ENCODE data around the gene MCF2L2. TPM values are rescaled to one million over a fixed set of nuclear protein-coding genes. Genes with fewer than 3 reads are reported as not detected.

The MCF2L2 gene
- total RNA-seq, 1 donor from 2014 or later: 0.89 TPM

DNA sequence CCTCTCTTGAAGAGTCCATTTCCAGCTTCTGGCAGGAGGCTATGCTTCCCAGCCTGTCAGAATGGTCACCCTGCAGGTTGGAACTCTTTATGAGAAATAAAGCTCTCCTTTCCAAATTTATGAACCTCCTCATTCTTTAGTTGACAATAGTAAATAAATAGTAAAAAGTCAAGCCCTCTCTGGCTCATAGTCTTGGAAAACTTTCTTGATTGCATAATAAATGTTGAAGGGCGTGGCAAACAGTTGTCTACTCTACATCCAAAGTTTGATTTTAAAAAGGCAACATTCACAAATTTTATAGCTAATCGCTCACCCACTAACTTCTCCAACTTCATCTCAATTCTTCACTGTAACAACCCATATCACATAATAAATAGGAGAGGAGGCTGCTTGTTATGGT is 58.8 kb downstream of the MCF2L2 start:
- DNase-seq: no peak

DNA sequence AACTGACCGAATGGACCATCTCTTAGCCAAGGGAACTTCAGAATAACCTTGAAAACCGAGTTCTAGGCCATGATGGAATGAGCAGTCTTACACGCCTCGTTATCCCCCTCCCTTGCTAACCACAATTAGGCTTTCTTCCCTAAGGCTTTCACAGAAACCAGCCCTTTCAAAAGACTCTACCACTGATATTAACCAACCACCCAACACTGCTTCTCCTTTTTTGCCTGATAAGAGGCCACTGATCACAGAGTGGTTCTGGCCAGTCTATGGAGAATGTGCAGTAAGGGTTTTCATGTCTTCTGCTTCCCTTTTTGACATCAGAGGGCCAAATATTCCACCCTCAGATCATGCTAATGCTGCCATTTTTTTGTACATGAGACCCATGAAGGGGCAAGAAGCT is 59.3 kb downstream of the MCF2L2 start:
- no peak for DNase-seq

DNA sequence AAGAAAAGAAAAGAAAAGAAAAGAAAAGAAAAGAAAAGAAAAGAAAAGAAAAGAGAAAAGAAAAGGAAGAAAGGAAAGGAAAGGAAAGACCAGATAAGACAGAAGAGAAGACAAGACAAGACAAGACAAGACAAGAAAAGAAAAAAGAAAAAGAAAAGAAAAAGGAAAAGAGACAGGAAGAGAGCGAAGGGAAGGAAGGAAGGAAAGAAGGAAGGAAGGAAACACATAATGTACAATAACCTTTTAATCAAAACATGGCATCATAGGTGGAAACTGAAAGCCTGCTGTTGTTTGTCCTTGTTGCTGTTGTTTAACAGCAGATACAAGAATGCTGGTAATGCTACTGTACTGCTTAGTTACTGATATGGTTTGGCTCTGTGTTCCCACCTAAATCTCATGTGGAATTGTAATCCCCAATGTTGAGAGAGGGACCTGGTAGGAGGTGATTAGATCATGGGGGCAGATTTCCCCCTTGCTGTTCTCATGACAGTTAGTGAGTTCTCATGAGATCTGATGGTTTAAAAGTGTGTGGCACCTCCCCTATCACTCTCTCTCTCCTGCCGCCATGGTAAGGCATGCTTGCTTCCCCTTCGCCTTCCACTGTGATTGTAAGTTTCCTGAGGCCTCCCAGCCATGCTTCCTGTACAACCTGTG is 67.3 kb downstream of the MCF2L2 start:
- no peak for DNase-seq

DNA sequence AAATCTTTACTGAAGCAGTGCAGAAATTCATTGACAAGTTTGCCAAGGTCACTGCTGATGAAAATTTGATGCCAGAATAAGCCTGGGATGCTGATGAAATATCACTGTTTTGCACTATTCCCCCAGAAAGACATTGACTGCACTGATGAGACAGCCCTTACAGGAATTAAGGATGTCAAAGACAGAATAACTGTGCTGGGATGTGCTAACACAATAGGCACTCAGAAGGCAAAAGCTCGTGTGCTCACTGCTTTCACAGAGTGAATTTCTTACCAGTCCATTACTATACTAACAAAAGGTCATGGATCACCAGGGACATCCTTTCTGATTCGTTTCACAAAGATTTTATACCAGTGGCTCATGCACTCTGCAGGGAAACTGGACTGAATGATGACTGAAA is 69.4 kb downstream of the MCF2L2 start:
- no peak for DNase-seq

DNA sequence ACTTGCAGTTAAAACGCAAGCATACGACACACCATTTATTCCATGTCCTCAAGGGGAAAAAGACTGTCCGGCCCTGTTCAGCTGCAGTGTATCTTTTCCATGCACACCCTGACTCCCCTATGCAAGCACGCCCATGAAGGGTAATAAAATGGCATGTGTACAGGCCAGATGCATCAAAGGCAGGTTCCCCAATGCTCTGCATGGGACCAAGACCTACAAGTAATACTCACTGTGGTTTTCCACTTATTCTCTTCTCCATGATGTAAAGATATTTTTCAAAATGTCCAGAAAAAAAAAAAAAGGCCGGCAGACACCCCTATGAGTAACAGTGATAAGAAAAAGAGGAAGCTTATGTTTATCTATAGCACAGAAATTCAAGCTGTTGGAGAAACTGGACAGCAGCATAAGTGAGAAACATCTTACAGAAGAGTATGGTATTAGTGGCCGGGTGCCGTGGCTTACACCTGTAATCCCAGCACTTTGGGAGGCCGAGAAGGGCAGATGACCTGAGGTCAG is 70.8 kb downstream of the MCF2L2 start:
- no peak for DNase-seq

DNA sequence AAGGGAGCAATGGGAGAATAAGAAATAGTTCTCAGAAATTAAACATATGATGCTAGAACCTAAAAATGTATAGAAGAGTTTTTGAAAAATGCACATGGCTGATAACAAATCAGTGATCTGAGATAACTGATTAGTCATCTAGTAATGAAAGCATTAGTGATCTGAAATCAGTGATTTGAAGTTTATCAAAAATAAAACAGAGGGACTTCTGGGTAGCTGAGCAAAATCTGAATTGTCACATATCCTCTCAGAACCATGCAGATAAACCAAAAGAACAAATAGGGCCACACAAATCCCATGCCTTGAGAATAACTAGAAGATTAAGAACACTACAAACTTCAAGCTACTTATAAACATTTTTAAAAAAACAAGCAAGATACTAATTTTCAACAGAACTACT is 71.5 kb downstream of the MCF2L2 start:
- DNase-seq: no peak

DNA sequence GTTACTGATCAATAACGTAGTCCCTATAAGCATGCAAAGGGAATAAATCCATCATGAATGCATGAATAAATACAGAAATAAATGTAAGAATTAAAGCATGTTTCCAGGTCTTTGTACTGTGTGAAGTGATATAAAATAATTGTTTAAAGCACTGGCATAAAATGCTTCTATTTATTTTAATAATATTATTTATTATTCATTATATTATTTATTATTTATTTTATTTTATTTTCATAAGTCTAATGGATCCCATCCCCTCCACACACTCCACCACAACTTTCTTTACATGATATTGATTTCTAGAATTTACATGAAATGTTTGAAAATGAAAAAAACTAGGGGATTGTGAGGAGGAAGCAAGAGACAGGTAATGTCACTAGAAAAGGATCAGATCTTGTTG is 73.5 kb downstream of the MCF2L2 start:
- no peak for DNase-seq

DNA sequence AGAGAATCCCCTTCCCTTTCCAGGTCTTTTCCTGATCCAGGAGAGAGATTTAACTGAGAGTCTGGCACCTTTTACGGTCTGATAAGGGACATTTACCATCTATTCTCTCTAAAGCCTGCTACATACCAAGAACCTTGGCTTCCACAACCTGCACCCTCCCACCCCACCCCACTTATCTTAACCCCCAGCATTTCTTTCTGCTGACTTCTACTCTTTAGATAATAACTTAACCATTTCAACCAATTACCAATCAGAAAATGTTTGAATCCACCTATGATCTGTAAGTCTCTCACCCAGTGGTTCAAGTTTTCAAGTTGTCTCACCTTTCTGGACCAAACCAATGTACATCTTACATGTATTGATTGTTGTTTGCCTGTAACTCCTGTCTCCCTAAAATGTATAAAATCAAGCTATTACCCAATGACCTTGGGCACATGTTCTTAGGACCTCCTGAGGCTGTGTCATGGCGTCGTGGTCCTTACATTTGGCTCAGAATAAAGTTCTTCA is 74.0 kb downstream of the MCF2L2 start:
- DNase-seq: no peak

DNA sequence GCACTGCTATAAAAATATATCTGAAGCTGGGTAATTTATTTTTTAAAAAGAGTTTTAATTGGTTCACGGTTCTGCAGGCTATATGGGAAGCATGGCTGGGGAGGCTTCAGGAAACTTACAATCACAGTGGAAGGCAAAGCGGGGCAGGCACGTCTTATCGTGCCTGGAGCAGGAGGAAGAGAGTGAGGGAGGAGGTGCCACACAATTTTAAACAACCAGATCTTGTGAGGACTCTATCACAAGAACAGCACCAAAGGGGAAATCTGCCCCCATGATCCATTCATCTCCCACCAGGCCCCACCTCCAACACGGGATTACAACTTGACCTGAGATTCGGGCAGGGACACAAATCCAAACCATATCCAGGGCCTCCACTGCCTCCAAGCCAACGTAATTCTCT is 75.0 kb downstream of the MCF2L2 start:
- no peak for DNase-seq

DNA sequence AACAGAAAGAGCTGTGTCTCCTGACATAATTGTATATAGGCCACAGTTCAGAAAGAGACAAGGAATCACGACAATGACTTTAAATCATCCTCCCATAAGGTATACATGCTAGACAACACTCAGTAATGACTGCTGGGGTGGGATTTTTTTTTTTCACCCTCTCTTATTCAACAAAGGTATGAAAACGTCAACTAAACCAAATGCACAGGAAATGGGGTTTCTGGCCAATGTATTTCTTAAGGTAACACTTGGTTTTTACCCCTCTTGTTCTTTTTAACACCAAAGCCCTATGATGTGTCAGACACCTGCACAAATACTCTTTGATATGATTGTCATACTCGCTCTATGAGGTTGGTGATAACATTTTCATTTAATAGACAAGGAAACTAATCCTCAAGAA is 78.3 kb downstream of the MCF2L2 start:
- no peak for DNase-seq

DNA sequence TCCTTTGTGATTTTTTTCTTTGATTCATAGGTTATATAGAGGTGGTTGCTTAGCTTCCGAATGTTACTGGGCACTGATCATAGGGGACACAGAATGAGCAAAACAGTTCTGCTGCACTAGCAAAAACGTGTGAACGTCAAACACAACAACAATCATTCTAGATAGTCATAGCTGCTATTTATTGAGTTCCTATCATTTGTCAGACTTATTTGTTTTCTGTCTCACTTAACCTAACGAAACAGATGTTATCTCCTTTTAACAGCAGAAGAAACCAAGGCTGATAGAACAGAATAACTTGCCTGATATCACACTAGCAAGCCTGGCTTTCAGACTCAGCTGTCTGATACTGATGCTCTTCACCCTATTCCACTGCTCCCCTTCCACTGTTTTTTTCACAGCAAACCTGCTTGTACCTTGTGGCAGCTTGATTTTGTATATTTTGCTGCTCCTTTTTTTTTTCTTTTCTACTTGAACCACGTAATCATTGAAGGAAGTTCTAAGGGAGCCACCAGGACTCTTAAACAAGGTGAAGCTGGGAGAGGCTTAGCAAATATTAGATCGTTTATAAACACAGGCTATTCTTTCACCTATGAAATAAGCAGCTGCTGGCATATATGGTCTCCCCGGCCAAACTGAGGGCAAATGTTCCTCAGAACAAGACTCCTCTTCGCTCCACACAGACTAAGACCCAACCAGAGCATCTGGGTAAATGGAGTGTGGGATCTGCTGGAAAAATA is 78.8 kb downstream of the MCF2L2 start:
- no peak for DNase-seq

DNA sequence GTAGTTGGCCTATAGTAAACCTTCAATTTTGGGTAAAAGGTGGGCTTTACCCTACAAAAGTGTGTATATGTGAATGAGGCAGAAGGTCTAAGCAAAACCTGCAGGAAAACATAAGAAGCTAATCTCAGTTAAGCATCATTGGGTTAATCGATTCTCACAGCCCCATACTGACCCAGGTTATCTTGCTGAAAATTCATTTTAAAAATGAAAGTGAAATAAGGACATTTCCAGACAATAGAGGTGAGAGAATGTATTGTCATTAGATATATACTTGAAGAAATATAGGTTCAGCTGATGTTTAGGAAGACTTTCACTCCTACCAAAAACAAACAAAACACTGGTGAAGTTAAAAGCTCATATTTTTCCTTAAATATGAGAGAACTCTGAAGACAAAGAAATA is 85.6 kb downstream of the MCF2L2 start:
- DNase-seq: no peak

DNA sequence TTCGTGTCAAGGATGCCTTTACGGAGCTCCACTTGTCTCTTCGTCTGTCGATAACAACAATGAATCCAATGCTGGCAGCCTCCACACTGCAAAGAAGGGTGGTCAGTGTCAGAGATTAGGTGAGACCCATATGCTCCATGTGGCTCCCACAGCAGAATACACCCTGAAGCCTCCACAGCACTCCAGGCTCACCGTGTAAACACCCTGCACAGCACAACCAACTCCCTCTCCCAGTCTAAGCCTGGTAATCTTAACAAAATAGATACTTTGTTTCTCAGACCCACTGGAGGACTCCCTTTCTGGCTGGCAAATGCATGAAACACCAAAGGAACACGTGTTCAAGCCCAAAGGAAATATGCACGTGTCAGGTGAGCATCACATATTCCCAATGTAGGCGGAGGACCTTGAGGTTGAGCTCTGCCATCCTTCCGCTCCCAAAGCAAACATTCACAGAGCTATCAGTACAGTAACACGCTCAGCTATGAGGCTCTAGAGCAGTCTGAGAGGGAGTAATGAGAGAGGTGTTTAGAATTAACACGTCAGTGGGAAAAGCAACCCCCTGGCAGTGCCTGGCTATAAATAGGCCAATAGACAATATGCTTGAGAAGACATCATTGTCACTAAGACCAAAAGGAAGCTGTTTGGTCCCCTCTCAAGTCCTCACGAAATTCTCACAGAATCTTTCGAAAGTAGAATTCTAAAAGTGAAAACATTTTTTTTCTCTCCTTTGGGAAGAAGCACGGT is 86.7 kb downstream of the MCF2L2 start:
- no peak for DNase-seq

DNA sequence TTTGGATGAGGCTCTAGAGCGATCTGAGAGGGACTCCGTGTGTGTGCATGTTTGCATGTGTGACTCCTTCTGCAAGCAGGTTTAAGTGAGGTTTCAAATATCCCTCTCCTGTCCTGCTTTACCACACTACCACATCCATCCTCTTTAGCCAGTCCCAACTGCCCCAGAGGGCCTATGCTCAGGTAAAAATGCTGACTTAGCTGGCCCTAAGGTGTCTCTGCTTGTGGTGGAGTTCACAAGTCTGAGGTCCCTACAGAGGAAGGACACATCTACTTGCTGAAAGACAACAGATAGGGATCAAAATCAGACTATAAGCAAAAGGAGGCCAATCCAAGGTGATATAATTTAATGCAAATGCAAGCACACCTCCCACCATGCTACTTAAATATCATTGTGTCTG is 88.2 kb downstream of the MCF2L2 start:
- DNase-seq: no peak

DNA sequence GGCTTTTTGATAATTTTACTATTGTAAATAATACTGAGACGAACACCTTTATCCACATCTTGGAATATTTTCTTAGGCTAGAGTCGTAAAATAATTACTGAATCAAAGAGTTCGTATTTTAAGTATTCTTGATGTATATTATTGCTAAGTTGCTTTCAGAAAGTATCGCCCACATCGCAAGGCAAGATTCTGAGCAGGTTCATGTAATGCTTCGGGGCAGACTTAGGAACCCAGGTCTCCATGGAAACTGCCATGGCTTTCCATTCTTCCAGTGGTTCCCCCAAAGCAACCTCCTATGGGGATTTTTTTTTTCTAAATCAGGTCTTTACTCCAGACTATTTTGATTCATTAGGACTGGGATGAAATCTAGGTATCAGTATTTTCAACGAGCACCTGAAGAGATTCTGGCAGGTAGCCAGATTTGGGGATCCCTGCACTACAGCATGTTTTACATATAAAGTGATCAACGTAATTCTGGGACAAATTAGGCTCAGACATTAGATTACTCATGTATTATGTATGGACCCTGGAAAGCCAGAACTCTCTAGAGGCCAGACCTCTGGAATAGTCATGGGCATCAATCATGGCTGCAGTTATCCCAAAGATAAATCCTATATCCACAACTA is 88.8 kb downstream of the MCF2L2 start:
- no peak for DNase-seq

DNA sequence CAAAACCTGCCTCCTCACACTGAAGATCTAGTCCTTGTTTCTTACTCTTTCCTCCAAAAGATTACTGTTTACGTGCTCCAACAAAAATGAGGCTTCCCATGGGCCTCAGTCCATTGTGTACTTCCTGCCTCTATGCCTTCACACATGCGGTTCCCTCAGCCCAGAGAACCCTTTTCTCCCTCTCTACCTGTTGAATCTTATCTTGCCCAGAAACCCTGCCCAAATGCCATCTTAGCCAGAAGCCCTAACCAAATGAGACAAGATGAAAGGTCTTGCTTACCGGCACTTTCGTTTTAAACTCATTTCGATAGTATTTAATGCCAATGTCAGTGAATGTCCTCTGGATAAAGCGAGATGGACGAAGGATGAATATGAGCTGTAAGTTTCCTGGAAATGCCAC is 89.9 kb downstream of the MCF2L2 start:
- no peak for DNase-seq

DNA sequence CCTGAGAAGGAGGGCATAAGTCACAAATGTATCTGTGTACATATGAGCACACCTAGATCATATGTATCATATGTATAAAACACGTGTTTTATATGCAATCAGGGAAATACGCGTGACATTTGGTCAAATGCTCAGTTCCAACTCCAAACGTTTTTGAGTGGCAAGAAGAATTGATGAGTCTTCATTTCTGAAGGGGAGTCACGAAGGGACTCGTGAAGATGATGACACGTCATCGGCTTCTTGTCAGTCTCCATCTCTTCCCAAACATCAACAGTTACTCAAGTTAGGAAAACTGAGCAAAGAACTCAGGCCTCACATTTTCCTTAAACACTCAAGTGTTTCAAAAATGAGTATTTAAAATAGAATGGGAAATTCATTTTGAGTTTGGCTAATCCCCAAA is 95.9 kb downstream of the MCF2L2 start:
- no peak for DNase-seq

DNA sequence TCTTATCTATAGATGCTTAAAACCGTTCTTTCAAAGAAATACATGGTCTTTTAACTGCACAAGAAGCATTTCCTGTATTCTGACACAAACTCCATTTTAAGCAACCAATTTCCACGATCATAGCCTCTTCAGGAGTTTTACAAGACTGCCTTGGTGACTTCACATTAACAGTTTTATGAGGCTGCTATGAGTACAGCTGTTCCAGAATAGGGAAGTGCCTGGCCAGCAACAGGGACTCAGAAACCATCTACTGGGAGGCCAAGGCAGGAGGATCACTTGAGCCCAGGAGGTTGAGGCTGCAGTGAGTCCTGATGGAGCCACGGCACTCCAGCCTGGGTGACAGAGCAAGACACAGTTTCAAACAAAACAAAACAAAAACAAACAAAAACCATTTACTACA is 96.9 kb downstream of the MCF2L2 start:
- DNase-seq: no peak

DNA sequence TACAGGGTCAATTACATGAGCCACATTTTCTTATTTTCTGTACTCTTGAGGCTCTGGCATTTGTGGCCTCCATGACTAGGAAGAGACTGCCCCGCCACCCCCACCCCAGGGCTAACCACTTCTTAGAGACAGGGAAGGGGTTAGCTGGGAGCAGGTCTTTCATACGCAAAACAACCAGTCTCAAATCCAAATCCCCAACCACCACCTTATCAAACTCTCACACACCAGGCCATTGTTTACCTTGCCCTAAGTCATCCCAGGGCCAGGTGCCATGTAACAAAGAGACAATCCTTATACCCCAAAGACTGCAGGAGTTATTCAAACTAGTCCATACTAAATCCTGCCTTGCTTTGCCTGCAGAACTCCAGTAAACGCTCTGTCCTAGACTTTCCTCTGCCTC is 97.5 kb downstream of the MCF2L2 start:
- no peak for DNase-seq

DNA sequence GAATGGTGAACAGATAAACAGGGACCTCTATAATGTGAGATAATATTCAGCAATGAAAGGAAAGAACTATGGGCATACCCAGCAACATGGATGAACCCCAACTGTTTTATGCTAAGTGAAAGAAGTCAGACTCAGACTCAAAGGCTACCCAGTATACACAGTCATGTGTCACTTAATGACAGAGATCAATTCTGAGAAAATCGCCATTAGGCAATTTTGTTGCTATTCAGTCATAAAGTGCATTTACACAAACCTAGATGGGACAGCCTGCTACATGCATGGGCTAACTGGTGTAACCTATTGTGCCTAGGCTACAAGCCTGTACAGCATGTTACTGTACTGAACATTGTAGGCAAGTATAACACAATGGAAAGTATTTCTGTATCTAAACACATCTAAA is 98.9 kb downstream of the MCF2L2 start:
- DNase-seq: no peak

DNA sequence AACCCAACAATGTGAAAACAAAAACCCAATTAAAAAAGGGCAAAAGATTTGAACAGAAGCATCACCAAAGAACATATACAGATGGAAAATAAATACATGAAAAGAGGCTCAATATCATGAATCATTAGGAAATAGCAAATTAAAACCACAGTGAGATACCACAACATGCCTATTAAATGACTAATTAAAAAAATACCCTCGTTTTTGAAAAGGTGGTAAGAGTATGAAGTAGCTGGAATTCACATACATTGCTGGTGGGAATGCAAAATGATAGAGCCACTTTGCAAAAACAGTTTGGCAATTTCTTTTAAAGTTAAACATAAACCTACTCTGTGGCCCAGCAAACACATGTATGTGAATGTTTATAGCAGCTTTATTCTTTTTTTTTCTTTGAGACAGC is 99.6 kb downstream of the MCF2L2 start:
- DNase-seq: no peak

DNA sequence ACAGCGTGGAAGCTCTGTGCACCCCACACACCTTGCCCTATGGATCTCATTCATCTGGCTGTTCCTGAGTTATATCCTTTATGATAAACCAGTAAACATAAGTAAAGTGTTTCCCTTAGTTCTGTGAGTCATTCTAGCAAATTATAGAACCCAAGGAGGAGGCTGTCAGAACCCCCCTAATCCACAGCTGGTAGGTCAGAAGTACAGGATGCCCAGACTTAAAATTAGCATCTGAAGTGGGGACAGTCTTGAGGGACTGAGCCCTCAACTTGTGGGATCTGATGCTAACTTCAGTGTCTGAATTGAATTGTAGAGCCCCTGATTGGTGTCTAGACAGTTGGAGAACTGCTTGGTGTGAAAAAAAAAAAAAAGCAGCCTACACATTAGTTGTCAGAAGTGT is 100.3 kb downstream of the MCF2L2 start:
- DNase-seq: no peak

DNA sequence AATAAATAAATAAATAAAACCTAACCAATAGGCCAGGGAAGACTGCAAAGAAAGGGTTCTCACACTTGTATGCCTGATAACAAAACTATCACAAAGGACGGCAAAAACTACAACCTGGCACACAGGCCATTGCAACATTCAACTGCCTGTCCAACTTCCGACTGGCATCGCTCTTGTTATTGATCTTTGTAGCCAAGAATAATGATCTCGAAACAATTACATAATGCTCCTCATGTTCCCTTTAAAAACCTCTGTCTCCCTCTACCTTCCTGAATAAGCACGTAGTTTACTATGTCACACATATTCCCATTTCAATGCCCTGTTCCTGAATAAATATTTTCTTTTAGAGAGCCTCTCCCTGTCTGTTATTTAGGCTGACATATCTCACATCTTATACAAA is 101.1 kb downstream of the MCF2L2 start:
- no peak for DNase-seq

Measured in skin of body (tissue), 2 donors.